ENCODE measurements around the gene C3orf52.

DNA sequence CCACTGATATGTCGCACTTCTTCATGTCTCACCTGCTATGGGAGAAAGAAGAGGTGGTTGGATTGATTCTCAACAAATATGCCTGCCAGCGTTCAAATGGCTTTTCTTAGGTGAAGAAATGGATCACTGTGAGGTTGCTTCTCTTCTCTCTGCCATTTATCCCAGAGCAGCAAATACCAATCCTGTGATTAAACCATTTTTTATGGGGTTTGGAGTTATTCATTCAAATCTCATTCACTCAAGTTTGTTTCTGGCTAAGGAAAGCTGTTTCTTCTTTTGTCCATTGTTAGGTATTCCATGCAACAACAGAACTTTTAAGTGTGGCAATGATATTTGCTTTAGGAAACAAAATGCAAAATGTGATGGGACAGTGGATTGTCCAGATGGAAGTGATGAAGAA lies 12.2 kb upstream of the C3orf52 start:
- TF ChIP-seq, protein P1, sequence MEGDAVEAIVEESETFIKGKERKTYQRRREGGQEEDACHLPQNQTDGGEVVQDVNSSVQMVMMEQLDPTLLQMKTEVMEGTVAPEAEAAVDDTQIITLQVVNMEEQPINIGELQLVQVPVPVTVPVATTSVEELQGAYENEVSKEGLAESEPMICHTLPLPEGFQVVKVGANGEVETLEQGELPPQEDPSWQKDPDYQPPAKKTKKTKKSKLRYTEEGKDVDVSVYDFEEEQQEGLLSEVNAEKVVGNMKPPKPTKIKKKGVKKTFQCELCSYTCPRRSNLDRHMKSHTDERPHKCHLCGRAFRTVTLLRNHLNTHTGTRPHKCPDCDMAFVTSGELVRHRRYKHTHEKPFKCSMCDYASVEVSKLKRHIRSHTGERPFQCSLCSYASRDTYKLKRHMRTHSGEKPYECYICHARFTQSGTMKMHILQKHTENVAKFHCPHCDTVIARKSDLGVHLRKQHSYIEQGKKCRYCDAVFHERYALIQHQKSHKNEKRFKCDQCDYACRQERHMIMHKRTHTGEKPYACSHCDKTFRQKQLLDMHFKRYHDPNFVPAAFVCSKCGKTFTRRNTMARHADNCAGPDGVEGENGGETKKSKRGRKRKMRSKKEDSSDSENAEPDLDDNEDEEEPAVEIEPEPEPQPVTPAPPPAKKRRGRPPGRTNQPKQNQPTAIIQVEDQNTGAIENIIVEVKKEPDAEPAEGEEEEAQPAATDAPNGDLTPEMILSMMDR (IDR thresholded peaks at IDR 0.05): no peak
- no peak for TF ChIP-seq POLR2A (IDR thresholded peaks at IDR 0.05)
